Measurements from ENCODE around the gene PAK4.

The PAK4 gene

DNA sequence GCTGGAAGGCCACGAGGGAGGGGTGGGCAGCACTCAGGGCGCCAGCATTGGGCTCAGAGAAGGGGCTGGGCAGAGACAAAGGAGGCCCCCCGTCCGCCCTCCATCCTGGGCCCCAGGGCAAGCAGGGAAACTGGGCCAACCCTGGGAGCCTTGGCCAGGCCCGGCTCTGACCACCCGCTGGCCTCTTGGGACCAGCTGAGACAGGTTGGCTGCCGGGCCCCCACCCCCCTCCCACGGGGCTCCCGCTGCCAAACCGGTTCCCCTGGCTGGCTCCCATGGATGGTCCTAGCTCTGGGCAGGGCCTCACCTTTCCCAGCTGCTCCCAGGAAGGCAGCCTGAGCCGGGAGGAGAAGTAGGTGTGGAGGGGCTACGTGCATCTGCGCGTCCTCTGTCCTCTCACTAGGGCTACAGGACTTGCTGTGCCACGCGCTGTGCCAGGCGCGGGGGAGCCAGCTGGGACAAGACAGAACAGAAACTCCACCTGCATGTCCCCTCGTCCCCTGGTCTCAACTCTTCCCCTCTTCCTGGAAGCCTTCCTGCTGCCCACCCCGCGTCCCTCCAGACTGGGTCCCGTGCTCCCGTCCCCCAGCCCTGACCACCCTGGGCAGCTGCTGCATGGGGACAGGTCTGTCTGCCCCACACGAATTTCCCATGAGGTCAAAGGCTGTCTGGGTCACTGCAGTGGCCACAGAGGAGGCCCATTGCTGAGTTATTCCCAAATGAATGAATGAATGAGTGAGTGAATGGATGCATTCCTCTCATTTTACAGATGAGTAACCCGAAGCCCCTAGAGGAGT, 42.1 kb downstream of the PAK4 start:
- DNase-seq: peak; percentile 89

DNA sequence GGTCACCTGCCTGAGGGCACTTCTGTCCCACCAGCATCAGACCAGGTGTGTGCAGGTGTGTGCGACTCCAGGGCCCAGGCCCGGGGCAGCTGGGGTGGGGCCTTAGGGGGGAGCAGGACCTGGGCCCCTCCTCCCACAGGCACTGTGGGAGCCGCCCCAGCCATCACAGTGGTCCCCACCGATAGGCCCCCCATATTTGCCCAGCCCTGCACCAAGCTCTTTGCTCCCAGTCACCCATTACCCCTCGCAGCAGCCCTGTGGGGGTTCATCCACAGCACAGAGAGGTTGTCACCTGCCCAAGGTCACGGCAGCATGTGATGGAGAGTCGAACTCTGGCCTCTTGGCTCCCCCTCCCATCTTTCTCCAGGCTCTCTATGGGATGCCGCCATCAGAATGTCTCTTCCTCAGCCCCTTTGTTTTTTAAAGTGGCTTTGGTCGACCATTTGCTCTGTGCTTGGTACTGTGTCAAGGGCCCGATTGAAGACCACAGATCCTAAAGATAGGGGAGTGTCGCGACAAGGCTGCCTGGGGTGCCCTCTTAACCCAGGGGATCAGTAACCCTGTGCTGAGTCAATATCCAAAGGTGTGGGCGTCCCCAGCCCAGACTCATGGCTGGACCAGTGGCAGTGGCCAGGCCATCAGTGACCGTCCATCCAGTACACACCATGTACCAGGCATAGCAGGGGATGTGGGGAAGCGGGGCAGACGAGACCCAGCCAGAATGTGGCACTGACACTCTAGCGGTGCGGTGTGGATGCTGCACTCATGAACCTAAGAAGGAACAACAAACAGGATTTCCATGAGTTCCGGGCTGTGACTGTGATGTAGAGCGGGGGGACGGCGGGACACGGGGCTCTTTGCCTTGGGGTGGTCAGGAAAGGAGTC, 42.9 kb downstream of the PAK4 start:
- DNase-seq: no peak

DNA sequence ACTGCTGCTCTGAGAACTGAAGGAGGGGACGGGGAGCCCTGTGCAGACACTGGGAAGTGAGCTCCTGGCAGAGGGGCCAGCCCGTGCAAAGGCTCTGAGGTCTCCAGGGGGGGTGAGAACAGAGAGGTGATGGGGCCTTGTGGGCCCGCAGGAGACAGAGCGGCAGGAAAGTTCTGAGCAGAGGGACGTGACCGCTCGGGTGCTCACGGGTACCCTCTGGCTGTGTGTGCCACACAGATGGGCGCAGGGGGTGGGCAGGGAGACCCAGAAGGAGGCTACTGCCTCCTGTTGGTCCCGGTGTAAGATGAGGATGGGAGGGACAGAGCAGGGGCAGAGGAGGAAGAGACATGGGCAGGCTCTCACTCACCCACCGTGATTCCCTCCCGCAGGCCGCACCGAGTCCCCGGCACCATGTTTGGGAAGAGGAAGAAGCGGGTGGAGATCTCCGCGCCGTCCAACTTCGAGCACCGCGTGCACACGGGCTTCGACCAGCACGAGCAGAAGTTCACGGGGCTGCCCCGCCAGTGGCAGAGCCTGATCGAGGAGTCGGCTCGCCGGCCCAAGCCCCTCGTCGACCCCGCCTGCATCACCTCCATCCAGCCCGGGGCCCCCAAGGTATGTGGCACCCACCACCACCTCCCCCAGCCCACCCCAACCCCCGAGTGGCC, 43.7 kb downstream of the PAK4 start:
- no peak for DNase-seq

DNA sequence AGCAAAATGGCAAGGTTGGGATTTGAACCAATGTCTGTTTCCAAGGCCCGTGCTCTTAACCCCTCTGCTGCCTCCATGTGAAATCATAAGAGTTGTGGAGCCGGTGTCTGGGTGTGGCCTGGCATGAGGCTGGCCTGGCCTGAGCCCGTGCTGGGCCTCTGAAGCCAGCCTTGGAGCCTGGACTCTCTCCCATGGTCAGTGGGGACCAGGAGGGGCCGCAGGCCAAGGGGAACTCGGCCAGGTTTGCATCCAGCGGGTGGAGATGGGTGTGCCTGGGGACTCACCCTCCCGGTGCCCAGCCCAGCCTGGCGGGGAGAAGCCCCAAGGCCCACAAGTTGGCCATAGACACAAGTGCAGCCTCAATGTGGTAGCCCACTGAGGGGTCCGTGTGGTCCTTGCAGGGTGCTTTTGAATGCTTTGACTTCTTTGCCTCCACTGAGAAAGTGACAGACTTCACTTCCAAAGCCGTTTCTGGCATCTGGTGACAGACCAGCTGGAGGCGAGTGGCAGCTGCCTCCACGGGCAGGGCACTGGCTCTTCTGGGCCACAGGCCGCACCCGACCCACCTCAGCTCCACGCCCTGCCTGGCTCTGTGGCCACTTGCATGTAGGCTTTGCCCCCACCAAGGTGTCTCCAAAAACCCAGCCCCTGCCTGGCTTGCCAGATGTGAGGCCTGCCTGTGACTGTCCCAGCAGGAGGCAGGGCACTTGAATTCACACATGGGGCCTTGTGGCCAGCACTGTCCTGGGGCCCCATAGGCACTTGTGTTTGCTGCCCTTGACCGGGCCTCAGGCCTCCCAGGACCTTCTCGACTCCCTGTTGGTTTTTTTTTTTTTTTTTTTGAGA, 45.0 kb downstream of the PAK4 start:
- no peak for DNase-seq

DNA sequence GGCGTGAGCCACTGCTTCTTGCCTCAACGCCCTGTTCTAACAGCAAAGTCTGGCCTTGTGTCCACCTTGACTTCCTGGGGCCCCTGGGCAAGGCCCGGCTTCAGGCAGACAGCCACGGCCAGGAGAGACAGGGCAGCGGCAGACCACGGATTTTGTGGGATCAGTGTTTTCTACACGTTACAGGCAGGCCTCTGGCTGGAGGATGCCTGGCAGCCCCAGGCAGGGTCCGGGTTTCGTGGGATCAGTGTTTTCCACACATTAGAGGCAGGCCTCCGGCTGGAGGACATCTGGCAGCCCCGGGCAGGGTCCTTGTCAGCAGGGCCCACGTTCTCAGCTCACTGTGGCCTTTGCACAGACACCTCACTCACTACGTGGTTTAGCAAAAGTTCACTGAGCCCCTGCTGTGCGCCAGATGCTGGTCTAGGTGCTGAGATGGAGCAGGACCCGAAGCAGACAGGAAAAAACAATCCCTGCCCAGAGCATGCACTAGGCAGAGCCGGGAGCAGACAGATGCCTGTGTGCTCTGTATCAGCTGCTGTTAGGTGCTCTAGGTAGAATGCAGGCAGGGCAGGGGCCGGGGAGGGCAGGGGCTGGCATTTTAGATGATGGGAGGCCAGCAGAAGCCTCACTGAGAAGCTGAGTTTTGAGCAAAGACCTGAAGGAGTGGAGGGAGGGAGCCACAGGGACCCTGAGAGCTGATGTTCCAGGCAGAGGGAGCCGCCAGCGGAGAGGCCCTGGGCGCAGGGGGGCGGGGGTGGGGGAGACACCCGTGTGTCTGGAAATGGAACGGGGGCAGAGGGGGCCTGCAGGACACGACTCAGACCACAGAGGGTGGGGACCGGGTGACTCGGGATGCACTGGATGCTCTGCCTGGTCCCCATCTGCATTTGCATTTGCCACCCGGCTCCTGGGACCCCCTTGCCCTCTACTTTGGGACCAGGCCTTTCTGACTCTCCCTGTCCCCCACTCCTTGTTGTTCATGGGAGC, 46.2 kb downstream of the PAK4 start:
- no peak for DNase-seq

DNA sequence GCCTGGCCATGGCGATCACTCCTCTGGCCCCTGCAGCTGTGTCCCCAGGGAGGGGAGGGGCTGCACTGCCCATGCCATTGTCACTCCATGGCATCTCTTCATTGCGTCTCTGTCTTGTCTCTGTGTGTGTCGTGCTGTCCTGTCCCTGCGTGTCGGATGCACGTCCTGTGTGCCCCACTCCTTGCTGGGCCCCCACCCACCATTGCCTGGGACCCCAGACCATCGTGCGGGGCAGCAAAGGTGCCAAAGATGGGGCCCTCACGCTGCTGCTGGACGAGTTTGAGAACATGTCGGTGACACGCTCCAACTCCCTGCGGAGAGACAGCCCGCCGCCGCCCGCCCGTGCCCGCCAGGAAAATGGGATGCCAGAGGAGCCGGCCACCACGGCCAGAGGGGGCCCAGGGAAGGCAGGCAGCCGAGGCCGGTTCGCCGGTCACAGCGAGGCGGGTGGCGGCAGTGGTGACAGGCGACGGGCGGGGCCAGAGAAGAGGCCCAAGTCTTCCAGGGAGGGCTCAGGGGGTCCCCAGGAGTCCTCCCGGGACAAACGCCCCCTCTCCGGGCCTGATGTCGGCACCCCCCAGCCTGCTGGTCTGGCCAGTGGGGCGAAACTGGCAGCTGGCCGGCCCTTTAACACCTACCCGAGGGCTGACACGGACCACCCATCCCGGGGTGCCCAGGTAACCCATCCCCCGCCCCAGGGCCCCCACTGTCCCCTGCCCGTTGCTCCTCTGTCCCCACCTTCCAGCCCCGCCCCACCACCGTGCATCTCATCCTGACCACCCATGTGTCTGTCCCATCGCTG, 47.3 kb downstream of the PAK4 start:
- no peak for DNase-seq

DNA sequence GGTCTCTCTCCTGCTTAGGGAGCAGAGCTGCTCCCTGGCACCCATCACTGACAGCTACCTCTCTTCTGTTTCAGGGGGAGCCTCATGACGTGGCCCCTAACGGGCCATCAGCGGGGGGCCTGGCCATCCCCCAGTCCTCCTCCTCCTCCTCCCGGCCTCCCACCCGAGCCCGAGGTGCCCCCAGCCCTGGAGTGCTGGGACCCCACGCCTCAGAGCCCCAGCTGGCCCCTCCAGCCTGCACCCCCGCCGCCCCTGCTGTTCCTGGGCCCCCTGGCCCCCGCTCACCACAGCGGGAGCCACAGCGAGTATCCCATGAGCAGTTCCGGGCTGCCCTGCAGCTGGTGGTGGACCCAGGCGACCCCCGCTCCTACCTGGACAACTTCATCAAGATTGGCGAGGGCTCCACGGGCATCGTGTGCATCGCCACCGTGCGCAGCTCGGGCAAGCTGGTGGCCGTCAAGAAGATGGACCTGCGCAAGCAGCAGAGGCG, 48.0 kb downstream of the PAK4 start:
- DNase-seq: no peak

DNA sequence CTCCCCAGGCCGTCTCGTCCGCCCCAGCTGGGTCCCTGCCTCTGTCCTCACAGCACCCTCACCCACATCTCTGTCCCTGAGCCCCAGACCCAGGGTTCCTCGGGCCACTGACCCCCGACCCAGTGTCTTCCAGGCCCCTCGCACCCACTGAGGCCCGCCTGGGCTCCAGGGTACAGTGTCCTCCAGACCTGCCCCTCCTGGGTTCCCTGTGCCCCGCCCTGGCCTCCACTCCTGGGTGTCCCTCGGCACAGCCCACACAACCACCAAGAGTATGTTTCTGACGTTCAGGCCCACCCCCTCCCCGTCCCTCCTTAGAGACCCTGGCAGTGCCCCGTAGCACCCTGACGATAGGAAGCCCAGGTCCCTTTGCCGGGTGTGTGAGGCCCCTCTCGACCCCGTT, 48.6 kb downstream of the PAK4 start:
- no peak for DNase-seq

DNA sequence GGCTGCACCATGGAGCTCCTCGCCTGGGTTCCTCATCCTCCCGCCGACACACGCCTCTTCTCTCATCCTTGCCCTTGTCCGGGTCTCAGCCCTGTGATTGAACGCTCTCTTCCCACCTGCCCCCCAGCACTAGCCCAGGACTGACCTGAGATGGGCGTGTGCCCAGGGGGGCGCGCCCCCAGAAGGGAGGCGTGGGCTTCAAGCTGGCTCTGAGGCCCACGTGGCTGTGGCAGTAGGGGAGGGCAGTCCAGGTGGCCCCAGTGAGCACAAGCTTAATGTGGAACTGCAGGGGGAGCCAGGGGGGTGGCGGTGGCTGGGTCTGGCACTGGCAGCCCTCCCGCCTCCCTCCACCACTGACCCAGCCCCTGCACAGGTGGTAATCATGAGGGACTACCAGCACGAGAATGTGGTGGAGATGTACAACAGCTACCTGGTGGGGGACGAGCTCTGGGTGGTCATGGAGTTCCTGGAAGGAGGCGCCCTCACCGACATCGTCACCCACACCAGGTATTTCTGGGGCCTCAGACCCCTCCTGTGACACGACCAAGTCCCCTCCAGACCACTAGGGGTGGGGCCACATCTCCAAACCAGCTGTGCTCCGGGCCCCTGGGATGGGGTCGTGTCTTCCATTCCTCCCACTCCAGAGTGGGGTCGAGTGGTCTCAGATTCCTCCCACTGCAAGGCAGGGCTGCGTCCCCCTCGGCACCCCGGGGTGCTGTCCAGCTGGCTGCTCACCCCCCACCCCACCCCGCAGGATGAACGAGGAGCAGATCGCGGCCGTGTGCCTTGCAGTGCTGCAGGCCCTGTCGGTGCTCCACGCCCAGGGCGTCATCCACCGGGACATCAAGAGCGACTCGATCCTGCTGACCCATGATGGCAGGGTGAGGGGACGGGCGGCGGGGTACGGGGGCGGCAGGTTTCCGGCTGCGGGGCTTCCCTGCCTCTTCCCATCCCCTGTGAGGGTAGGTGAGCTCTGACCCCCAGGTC, 49.3 kb downstream of the PAK4 start:
- no peak for DNase-seq

DNA sequence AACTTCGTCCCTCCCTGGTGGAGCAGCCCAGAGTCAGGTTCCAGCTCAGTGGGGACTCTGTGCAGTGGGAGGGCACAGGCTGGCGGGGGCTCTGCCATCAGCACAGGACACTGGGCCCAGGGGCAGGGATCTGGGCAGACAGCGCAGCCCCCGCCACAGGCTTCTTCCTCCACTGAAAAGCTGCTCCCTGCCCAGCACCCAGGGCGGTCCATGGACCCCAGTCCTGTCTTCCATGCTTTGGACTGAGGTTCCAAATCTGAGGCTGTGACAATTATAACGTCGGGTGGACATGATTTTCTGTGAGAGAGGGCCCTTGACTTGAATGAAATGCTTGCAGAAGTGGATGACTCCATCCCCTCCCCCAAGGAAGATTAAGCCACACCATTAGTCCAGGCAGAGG, 50.0 kb downstream of the PAK4 start:
- DNase-seq: no peak

DNA sequence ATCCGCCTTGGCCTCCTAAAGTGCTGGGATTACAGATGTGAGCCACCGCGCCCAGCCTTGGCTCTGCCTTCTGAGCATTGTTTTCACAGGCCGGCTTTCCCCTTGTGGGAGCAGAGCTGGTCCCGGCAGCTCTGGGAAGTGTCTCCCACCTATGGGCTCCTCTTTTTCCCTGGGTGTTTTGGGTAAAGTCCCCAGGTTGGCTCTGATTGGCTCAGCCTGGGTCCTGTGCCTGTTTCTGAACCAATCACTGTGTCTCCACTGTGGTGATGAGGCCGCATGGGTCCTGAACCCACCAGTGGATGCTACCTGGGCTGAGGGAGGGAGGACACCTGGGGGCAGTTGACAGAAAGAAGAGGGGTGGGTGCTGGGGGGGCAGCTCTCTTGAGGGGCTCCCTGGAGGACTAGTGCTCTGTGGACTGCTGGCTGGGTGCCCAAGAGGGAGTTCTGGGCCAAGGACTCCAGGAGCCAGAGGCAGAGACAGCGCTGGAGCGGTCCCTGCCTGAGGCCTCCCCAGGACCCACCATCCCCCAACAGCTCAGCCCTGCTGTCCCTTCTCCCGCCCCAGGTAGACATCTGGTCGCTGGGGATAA, 51.6 kb downstream of the PAK4 start:
- DNase-seq: no peak

DNA sequence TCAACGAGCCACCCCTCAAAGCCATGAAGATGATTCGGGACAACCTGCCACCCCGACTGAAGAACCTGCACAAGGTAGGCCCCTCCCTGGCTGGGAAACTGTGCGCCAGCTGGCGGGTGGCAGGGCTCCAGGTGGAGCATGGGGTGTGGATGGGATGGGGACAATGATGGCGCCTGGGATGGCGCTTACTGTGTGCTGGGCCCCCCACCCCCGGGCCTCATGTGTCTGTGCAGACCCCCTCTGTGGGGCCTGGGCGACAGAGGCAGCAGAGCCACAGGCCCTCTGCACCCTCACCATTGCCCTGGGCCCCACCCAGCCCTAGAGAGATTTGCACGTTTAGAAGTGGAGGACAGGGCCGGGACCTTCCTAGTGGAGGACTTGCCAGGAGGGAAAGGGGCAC, 52.1 kb downstream of the PAK4 start:
- DNase-seq: no peak

DNA sequence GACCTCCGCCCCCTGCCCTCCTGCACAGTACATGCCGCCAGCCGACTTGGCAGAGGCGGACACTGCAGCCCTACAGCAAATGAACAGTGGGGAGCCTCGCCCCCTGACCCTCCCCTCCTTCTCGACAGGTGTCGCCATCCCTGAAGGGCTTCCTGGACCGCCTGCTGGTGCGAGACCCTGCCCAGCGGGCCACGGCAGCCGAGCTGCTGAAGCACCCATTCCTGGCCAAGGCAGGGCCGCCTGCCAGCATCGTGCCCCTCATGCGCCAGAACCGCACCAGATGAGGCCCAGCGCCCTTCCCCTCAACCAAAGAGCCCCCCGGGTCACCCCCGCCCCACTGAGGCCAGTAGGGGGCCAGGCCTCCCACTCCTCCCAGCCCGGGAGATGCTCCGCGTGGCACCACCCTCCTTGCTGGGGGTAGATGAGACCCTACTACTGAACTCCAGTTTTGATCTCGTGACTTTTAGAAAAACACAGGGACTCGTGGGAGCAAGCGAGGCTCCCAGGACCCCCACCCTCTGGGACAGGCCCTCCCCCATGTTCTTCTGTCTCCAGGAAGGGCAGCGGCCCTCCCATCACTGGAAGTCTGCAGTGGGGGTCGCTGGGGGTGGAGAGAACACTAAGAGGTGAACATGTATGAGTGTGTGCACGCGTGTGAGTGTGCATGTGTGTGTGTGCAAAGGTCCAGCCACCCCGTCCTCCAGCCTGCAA, 52.9 kb downstream of the PAK4 start:
- DNase-seq: no peak

DNA sequence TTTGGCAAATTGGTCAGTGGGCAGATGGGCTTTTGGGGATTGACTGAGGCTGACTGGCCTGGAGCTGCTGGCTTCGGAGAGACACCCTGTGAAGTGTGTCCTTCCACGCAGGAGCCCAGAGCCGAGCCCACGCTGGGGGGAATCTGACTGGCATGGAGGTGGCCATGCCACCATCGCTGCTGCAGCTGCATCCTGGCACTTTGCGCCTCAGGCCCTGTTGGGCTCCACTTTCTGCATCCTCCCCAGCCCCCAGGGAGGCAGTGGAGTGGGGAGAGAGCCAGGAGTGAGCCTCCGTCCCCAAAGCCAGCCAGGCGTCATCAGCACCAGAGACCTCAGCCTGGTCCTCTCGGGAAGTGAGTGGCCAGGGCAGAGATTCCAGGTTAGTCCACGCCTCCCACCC, 54.2 kb downstream of the PAK4 start:
- no peak for DNase-seq

DNA sequence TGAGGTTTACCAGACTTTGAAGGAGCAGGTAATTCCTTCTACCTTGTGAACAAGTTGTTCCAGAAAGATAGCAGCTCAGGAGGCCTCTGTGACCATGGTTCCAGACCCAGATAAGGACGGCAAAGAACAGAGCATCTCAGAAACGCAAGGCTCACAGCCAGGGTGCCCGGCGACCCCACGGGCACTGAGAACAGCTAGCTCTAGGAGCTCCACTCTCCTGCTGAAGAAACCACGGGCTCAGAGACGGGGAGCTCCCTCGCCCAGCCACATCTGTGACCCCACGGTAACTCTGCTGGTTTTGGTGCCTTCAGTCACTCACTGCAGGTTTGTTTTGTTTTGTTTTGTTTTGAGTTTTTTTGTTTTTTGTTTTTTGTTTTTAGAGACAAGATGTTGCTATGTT, 55.2 kb downstream of the PAK4 start:
- no peak for DNase-seq

DNA sequence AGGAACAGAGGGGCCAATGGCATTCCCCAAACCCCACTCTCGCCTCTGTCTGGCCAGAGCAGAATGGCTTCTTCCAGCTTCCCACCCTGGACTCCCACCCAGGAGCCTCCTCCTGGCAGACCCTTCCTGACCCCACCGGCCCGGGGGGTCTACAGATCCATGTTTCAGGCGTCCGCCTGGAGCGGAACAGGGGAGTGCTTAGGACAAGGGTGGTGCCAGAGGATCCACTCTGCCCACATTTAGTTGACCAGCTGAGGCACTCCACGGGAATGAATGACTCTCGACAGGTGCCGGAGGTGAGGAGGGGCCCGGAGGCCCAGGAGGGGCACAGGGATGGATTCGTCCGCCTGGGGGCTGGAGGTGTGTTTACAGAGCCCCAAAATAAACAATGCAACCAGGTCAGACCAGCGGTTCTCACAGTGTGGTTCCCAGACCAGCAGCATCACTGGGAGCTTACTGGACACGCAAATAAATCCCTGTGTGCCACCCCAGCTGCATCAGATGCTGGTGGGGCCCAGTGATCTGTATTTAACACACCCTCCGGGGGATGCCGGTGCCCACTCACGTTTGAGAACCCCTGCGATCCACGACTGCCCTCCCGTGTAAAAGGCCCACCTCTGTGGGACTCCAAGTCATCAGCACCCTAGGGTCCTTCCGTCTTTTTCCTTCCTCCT, 56.1 kb downstream of the PAK4 start:
- DNase-seq: no peak

DNA sequence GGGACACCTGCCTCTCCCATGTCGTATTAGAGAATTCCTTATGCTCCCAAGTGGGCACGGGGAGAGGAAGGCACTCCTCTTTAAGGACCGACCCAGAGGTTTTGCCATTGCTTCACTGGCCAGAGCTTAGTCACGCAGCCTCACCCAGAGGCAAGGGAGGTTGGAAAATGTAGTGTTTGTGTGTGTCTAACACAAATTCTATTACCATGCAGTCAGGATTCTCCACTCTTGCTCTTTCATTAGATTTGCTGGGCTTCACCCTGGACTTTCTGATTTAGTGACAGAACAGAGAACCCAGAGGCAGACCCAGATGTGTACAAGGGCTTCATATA, 56.6 kb downstream of the PAK4 start:
- no peak for DNase-seq

DNA sequence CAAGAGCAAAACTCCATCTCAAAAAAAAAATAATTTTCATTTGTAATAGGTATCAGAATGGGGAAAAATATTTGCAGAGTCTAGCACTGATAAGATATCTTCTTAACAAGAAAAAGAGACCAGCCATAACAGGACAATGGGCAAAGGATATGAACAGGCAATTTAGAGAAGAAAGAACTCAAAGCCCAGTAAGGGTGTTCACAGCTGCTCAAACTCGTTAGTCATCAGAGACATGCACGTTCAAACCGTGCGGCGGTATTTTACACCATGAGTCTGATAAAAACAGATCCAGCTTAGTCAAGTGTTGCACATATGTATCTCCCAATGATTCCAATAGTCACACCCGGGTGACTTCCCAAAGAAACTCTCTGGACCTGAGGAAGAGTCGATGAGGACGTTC, 57.5 kb downstream of the PAK4 start:
- DNase-seq: no peak

Measured in NCI-H510A (cell line).